Fibroblast of mammary gland (primary cell): ENCODE results near the gene CEP162.

Experiments
- DNase-seq: peaks from one replicate; pipeline ENCODE4 v3.0.0-alpha.2; 2010; ENCODE audit warnings: low read depth
- H3K4me3 ChIP-seq: 2 replicates; pipeline ENCODE4 v1.5.1; 2011; ENCODE audit warnings: low read depth, mild to moderate bottlenecking, low read length, moderate library complexity; ENCODE audit not compliant: control insufficient read depth
- TF ChIP-seq, protein P1 (sequence below): conservative IDR thresholded peaks from 2 replicates; pipeline ENCODE4 v1.5.1; 2011; ENCODE audit warnings: low read depth, low read length, inconsistent platforms; ENCODE audit not compliant: control insufficient read depth, insufficient read depth

Gene CEP162

DNA sequence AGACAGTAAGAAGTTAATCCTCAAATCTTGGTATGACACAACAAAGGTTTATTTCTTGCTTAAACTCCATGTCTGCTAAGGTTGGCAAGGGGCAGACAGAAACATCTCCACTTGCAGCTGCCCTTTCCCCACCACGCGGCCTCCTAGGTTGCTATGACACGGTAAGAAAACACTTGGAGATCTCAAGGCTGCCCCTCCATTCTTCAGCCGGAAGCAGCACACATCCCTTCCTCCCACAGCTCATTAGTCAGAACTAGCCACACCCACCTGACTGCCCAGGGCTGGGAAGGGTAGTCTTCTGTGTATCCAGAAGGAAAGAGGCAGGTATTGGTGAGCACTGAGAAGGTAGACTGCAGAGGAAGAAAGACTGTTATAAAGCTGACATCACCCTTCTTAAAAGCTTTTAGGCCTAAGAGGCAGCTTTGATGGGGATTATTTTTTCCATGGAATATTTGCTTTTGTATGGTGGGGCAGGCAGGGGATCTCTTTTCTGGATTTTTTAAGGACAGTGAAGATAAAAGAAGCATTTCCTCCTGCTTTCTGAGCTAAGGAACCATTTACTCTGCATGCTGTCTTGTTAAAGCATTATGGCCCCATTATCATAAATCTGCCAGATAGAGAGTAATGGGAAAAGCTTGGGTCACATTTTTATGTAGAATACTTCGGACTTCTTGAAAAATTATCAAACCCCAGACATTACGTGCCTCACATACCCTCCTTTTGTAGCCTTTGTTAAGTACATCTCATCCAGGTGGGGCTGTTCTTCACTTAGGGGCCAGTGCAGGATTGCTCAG, 152.3 kb downstream of the CEP162 start:
- TF ChIP-seq, protein P1, sequence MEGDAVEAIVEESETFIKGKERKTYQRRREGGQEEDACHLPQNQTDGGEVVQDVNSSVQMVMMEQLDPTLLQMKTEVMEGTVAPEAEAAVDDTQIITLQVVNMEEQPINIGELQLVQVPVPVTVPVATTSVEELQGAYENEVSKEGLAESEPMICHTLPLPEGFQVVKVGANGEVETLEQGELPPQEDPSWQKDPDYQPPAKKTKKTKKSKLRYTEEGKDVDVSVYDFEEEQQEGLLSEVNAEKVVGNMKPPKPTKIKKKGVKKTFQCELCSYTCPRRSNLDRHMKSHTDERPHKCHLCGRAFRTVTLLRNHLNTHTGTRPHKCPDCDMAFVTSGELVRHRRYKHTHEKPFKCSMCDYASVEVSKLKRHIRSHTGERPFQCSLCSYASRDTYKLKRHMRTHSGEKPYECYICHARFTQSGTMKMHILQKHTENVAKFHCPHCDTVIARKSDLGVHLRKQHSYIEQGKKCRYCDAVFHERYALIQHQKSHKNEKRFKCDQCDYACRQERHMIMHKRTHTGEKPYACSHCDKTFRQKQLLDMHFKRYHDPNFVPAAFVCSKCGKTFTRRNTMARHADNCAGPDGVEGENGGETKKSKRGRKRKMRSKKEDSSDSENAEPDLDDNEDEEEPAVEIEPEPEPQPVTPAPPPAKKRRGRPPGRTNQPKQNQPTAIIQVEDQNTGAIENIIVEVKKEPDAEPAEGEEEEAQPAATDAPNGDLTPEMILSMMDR: no peak
- no peak overlapping the region for H3K4me3 ChIP-seq
- peak; percentile 28 for DNase-seq
